DOHH2 (cell line): Measurements from ENCODE around the gene ATP5F1B.

Experiments
- H3F3A ChIP-seq: fragments of 200-600 bp; sonication (generic), shearing (Covaris generic); 2 replicates; pipeline ENCODE4 v1.6.0; 2016; ENCODE audit warnings: antibody characterized with exemption, mild to moderate bottlenecking; ENCODE audit not compliant: control insufficient read depth, insufficient read depth
- H3K27ac ChIP-seq: fragments of 200-600 bp; sonication (generic); 2 replicates; pipeline ENCODE4 v1.5.1; 2014; ENCODE audit warnings: low read depth, mild to moderate bottlenecking, low read length, moderate library complexity
- H3K27me3 ChIP-seq: fragments of 200-600 bp; sonication (generic); 2 replicates; pipeline ENCODE4 v1.6.1; 2014; ENCODE audit warnings: mild to moderate bottlenecking, low read length, mixed read lengths; ENCODE audit not compliant: control insufficient read depth
- H3K36me3 ChIP-seq: fragments of 200-600 bp; sonication (generic); 2 replicates; pipeline ENCODE4 v1.6.1; 2014; ENCODE audit warnings: mild to moderate bottlenecking, low read length, moderate library complexity, mixed read lengths; ENCODE audit not compliant: control insufficient read depth
- H3K4me1 ChIP-seq: fragments of 200-600 bp; sonication (generic); 2 replicates; pipeline ENCODE4 v1.6.1; 2014; ENCODE audit warnings: mild to moderate bottlenecking, low read length, mixed read lengths; ENCODE audit not compliant: control insufficient read depth
- H3K4me2 ChIP-seq: fragments of 200-600 bp; sonication (generic); 2 replicates; pipeline ENCODE4 v1.6.0; 2014; ENCODE audit warnings: mild to moderate bottlenecking, low read length, moderate library complexity
- H3K4me3 ChIP-seq: fragments of 200-600 bp; sonication (generic); 2 replicates; pipeline ENCODE4 v1.5.1; 2014; ENCODE audit warnings: mild to moderate bottlenecking, low read length, mixed read lengths
- H3K79me2 ChIP-seq: fragments of 200-600 bp; sonication (generic); 2 replicates; pipeline ENCODE4 v1.6.1; 2014; ENCODE audit warnings: mild to moderate bottlenecking, low read length, mixed read lengths; ENCODE audit not compliant: control insufficient read depth
- H3K9me2 ChIP-seq: fragments of 200-600 bp; sonication (generic); replicated peaks from 2 replicates; pipeline ENCODE4 v1.6.1; 2014; ENCODE audit warnings: mild to moderate bottlenecking, low read length, mixed read lengths; ENCODE audit not compliant: control insufficient read depth
- H3K9me3 ChIP-seq: fragments of 200-600 bp; sonication (generic); 2 replicates; pipeline ENCODE4 v1.6.1; 2014; ENCODE audit warnings: antibody characterized with exemption, low read length, mixed read lengths; ENCODE audit not compliant: control insufficient read depth, insufficient read depth
- H4K20me1 ChIP-seq: fragments of 200-600 bp; sonication (generic); 2 replicates; pipeline ENCODE4 v1.6.0; 2014; ENCODE audit warnings: low read depth, mild to moderate bottlenecking, antibody characterized with exemption, low read length, moderate library complexity; ENCODE audit not compliant: control insufficient read depth, insufficient read depth
- EZH2phosphoT487 ChIP-seq: fragments of 200-600 bp; sonication (generic); IDR thresholded peaks from 2 replicates; pipeline ENCODE4 v1.6.1; 2017; ENCODE audit warnings: borderline replicate concordance, mild to moderate bottlenecking, antibody characterized with exemption, low read length, moderate library complexity, mixed read lengths
- TF ChIP-seq, protein P1 (sequence below): fragments of 200-600 bp; sonication (generic); IDR thresholded peaks from one replicate; pipeline ENCODE4 v1.5.1; 2014; ENCODE audit warnings: antibody characterized with exemption, mild to moderate bottlenecking, low read depth, low read length; ENCODE audit not compliant: poor library complexity, severe bottlenecking

ATP5F1B gene

DNA sequence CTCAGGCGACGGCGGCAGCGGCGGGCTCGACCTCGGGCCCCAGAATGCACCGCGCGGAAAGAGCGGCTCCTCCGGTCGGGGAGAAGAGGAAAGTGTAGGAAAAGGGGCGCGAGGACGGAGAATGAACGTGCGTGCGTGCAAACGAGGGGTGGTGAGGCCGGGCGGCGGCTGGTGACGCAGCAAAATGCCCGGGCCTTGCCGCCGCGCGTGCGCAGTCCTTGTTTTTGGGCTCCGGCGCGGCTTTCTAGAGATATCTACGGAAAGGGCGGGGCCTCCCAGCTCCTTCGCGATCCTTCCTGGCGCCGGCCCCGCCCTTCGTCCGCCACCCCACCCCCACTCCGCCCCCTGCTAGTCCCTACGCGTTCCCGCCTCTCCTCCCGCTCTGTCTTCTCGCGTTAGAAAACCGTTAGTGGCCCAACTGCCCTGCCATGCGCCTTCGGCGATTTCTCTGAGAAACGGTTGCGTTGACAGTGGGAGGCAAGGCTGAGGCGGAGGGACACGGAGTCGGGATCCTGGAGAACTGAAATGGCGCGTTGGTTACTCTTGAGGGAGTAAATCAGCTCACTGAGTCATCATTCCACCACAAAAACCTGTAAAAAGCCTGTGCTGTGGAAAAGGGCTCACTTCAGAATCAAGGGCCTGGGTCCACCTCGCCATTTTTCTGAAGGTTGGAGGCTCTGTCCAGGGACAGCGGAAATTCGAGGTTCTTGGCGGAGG lies 42.5 kb upstream of the ATP5F1B start, which contains the start of gene PTGES3:
PTGES3 (minus strand) TSS at position 156 of the 717 bp plus-strand sequence. CDS start 285 bp downstream, outside the sequence.
- Histone ChIP-seq H3K27ac (peak within 1 kb of the TSS; percentile 92), H3K9me3 (no peaks in the 10 kb centered on the region), H3K9me2 (no peaks in the 10 kb centered on the region), H3K4me2 (peak within 1 kb of the TSS; percentile 79), H3K4me3 (peak within 1 kb of the TSS; percentile 96), H3K79me2 (peaks cover 63% of the 10 kb centered on the region), H3K27me3 (no peaks in the 10 kb centered on the region), H3K36me3 (peaks cover 42% of the 10 kb centered on the region), H3F3A (peaks cover 13% of the 10 kb centered on the region), H3K4me1 (peaks cover 18% of the 10 kb centered on the region), H4K20me1 (peaks cover 12% of the 10 kb centered on the region)
- TF ChIP-seq EZH2phosphoT487: no peak
- TF ChIP-seq, protein P1, sequence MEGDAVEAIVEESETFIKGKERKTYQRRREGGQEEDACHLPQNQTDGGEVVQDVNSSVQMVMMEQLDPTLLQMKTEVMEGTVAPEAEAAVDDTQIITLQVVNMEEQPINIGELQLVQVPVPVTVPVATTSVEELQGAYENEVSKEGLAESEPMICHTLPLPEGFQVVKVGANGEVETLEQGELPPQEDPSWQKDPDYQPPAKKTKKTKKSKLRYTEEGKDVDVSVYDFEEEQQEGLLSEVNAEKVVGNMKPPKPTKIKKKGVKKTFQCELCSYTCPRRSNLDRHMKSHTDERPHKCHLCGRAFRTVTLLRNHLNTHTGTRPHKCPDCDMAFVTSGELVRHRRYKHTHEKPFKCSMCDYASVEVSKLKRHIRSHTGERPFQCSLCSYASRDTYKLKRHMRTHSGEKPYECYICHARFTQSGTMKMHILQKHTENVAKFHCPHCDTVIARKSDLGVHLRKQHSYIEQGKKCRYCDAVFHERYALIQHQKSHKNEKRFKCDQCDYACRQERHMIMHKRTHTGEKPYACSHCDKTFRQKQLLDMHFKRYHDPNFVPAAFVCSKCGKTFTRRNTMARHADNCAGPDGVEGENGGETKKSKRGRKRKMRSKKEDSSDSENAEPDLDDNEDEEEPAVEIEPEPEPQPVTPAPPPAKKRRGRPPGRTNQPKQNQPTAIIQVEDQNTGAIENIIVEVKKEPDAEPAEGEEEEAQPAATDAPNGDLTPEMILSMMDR: no peak

DNA sequence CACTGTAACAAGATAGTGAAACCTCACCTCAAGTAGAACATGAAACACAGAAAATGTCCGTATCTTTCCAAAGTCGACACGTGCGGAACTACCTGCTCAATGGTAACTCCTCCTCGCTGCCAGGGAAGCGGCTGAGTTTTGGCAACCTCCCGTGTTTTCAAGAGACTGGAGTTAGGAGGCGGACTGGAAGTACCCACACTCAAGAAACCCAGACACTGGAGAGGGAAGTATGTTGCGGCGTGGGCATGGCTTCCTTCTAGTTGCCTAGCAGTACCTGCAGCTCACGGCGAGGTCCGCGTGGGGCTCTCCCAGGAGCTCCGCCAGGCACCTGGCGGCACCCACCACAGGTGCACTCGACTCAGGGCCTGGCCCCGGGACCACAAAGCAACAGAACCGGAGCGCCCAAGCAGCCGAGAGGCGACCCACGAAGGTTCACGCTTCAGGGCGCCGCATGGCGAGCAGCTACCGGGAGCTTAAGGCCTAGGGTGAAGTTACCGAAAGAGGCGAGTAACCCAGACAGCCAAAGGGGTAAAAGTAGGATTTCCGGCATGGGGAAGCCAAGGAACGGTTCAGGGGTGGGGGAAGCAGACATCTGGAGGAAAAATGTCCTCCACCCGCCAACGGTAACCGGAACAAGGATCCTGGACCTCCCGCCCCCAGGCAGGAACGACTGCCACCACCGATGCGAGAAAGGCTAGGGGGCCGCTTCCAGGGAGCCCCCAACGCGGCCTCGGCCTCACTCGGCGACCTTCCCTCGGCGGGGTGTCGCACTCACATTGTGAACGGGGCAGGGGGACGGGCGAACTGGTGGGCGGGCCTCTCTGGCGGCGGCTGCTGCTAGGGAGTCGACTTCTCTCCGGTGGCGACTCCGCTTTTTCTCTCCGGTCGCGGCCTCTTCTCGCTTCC lies 41.7 kb upstream of the ATP5F1B start:
- no peaks in the 10 kb centered on the region for H3K27me3 ChIP-seq
- no peaks in the 10 kb centered on the region for H3K9me3 ChIP-seq
- H3K4me3 ChIP-seq: peak overlapping the region; percentile 96
- peaks cover 18% of the 10 kb centered on the region for H4K20me1 ChIP-seq
- H3K4me1 ChIP-seq: peaks cover 18% of the 10 kb centered on the region
- TF ChIP-seq, protein P1: no peak
- no peak for TF ChIP-seq EZH2phosphoT487
- H3F3A ChIP-seq: peaks cover 13% of the 10 kb centered on the region
- peaks cover 71% of the 10 kb centered on the region for H3K79me2 ChIP-seq
- peaks cover 48% of the 10 kb centered on the region for H3K36me3 ChIP-seq
- peak overlapping the region; percentile 92 for H3K27ac ChIP-seq
- H3K9me2 ChIP-seq: no peaks in the 10 kb centered on the region
- H3K4me2 ChIP-seq: peak overlapping the region; percentile 69

DNA sequence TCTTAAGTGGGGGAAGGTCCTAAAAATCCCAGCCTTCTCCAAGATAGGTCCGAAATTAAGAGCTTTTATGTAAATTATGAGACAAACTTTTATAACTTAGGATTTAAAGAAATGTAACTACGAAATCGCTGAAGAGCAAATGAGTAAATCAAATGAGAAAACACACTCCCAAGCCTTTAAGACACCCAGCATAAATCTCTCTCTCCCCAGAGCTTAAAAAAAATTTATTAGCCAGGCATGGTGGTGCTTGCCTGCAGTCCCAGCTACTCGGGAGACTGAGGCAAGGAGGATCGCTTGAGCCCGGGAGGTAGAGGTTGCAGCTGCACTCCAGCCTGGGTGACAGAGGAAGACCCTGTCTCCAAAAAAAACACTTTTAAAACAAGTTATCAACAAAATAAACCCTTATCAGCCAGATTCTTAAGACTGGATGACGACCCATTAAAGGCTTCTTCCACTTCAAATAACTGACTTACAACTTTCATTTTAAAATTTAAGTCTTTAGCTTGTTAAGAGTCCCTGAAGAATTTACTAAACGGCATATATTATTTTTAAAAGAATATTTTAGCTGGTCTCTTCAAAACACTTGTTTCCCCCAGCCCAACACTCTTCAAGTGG lies 39.1 kb upstream of the ATP5F1B start:
- H3K27ac ChIP-seq: peak overlapping the region; percentile 31; the same call in 1 of the 2 replicates
- peaks cover 24% of the 10 kb centered on the region for H3K4me1 ChIP-seq
- H3K9me2 ChIP-seq: no peaks in the 10 kb centered on the region
- peaks cover 70% of the 10 kb centered on the region for H3K36me3 ChIP-seq
- H3K27me3 ChIP-seq: no peaks in the 10 kb centered on the region
- H4K20me1 ChIP-seq: peaks cover 36% of the 10 kb centered on the region
- H3K4me2 ChIP-seq: peak overlapping the region; percentile 69
- H3K4me3 ChIP-seq: peak overlapping the region; percentile 96
- H3F3A ChIP-seq: peaks cover 11% of the 10 kb centered on the region
- H3K9me3 ChIP-seq: no peaks in the 10 kb centered on the region
- TF ChIP-seq EZH2phosphoT487: no peak
- TF ChIP-seq, protein P1: no peak
- H3K79me2 ChIP-seq: peaks cover 96% of the 10 kb centered on the region
